ENCODE results near the gene ZMYM2. TPM values are rescaled to one million over a fixed set of nuclear protein-coding genes. Genes with fewer than 3 reads are reported as not detected.

Gene ZMYM2
- polyA plus RNA-seq, 1 experiment = 11.6 TPM

- DNase-seq (ENCODE audit: low read depth) = no peak
- CTCF ChIA-PET = no interaction called here
- Histone ChIP-seq H3K36me3 (ENCODE audit: control insufficient read depth, insufficient read depth, low read length) (no peaks in the 10 kb centered on the region), H3K27me3 (ENCODE audit: control insufficient read depth, insufficient read depth, low read length) (peaks cover 17% of the 10 kb centered on the region), H3K4me3 (ENCODE audit: low read depth, low read length) (no peak overlapping the region)
- TF ChIP-seq CTCF (IDR thresholded peaks at IDR 0.05; ENCODE audit: insufficient read depth, low read depth, low read length) = peak; percentile 53
- POLR2A ChIA-PET = no interaction called here
These were observed 178.5 kb downstream of the ZMYM2 start for GRCh38 chr13:20136781-20137703.

GRCh38 chr13:20137875-20138274 is 179.3 kb downstream of the ZMYM2 start:
- Histone ChIP-seq H3K36me3 (ENCODE audit: control insufficient read depth, insufficient read depth, low read length) (no peaks in the 10 kb centered on the region), H3K4me3 (ENCODE audit: low read depth, low read length) (no peak overlapping the region), H3K27me3 (ENCODE audit: control insufficient read depth, insufficient read depth, low read length) (peaks cover 23% of the 10 kb centered on the region)
- DNase-seq (ENCODE audit: low read depth) = no peak
- ChIA-PET CTCF (no interaction called here), POLR2A (no interaction called here)
- no peak for TF ChIP-seq CTCF (IDR thresholded peaks at IDR 0.05; ENCODE audit: insufficient read depth, low read depth, low read length)

GRCh38 chr13:20140487-20140886 is 182.0 kb downstream of the ZMYM2 start:
- no peak for TF ChIP-seq CTCF (IDR thresholded peaks at IDR 0.05; ENCODE audit: insufficient read depth, low read depth, low read length)
- Histone ChIP-seq H3K27me3 (ENCODE audit: control insufficient read depth, insufficient read depth, low read length) (peaks cover 35% of the 10 kb centered on the region), H3K36me3 (ENCODE audit: control insufficient read depth, insufficient read depth, low read length) (no peaks in the 10 kb centered on the region), H3K4me3 (ENCODE audit: low read depth, low read length) (no peak overlapping the region)
- no peak for DNase-seq (ENCODE audit: low read depth)
- ChIA-PET CTCF (interaction anchor here (1.8 kb wide), 1 partner anchor 13 kb away, joined by 4 read pairs; no protein-coding TSS in a partner anchor), POLR2A (no interaction called here)

Other genes starting within 250 kb of the ZMYM2 start
- gene PSPC1, start 175.8 kb upstream of the ZMYM2 start, polyA plus RNA-seq (2011; rRNA removed) = 27.9 and 28.8 TPM in 2 replicates
- 4.6 and 9.2 TPM in 2 replicates for gene ZMYM5, start 95.1 kb upstream of the ZMYM2 start, polyA plus RNA-seq (2011; rRNA removed)
- gene GJA3, start 202.3 kb downstream of the ZMYM2 start, polyA plus RNA-seq (2011; rRNA removed) = 0.05 and 0.13 TPM in 2 replicates
- gene GJB2, start 234.2 kb downstream of the ZMYM2 start, polyA plus RNA-seq (2011; rRNA removed) = not detected in 2 replicates